HG02852 (cell line): Measurements from ENCODE around the gene IZUMO4.

Experiments
- ATAC-seq: cut with Tn5 transposase; IDR thresholded peaks from one replicate; pipeline ENCODE4 v1.9.1; 2021; ENCODE audit warnings: mild to moderate bottlenecking, moderate library complexity; ENCODE audit not compliant: unreplicated experiment

The IZUMO4 gene

DNA sequence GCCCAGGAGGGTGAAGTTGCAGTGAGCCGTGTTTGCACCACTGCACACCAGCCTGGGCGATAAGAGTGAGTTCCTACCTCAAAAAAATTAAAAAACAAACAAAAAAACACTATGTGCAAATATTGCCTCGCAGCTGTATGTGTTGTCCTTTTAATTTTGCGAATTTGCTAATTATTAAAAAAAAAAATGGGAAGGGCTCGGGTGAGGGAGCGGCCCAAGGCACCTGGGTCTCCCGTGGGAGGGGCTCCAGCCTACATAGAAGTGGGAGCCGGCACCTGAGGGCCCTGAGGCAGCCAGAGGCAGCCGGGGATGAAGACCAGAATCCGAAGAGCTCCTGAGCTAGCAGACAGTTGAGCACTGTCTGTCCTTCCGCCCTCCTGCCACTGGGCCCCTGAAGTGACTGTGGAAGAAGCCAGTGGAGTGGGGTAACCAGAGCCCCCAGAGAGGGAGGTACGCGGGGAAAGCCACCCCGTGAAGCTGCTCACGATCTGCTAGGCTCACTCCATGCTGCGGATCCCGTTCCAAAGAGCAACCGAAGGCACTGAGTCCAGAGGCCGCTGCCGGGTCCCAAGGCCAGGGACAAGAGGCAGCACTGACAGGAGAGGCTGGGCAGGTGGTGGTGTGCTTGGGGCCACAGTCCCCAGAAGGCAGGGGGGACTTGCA, 6.5 kb downstream of the IZUMO4 start:
- ATAC-seq: no peak

DNA sequence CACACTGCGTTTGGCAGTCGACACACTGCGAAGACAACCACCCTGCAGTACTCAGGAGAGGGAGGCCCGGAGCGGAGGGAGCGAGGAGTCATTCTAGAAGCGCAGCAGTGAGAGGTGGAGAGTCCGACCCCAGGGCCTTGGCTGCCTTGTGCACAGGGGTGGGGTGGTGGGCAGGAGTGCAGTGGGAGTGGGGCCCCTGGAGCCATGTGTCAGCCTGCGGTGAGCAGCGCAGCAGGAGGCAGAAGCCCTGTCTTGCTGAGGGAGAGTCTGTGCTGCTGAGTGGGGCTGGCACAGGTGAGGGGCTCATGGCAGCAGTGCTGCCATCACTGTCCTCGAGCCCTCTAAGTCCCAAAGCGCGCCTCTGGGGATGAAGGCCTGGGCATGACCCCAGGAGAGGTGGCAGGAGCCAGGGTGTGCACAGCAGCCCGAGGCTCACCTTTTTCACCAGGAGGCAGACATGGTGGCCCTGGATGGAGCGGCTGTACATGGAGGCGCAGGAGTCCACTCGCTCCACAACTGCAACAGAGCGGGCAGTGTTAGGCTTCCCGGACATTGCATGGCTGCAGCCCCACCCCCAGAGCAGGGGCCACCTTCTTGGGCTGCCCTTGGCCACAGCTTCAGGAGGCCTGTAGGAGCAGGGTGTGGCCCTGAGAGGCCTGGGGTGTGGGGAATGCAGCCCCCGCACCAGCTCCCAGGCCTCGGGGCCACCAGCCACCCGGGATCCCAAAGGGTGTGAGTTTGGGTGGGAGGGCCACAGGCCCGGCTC, 11.7 kb downstream of the IZUMO4 start:
- no peak for ATAC-seq

DNA sequence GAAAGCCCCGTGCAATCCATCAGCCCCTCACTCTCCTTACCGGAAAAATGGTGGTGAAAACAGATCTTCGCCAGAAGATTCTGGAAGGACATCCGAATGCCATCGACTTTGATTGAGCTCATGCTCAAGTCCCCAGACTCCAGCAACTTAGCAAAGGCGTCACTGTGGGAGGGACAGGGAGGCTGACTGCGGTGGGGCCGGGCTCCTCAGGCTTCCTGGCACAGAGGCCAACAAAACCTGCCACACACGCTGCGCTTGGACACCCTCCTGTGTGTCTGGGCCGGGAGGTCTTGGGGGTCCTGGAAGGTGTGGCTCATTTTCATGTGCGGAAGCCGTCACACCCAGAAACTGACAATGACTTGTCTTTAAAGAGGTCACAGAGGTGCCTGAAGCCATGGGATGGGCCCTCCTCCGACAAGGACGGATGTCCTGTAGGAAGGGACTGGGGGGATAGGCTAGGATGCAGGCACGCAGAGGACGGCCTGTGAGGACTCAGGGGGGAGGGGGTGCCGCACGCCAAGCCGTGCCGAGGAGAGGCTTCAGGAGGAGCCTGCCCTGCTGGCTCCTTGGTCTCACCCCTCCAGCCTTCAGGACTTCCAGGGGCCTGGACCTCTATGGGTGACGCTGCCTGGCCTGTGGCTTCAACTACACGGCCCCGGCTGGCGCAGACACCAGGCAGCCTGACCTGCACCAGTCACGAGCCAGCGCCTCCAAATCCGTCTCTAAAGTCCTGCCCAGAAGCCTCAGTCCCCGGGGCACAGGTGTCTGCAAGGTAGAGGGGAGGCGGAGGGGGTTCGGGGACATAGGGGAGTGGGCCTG, 12.5 kb downstream of the IZUMO4 start:
- ATAC-seq: no peak

DNA sequence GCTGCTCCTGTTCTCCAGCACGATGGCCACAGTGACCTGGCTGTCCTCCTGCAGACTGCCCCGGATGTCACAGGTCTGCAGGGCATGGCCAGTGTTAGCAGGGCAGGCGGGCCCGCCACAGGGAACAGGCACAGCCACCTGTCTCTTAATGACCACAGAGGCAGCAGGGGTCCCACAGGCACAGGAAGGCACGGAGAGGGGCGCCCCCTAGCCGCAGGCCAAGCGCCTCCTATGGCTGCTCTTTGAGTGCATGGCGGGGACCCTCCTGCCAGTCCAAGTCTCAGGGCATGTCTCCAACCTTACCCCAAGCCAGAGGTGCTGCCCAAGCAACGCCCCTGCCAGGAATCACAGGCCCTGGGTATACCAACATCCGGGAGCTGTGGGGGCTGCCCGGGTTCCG, 14.1 kb downstream of the IZUMO4 start:
- no peak for ATAC-seq

DNA sequence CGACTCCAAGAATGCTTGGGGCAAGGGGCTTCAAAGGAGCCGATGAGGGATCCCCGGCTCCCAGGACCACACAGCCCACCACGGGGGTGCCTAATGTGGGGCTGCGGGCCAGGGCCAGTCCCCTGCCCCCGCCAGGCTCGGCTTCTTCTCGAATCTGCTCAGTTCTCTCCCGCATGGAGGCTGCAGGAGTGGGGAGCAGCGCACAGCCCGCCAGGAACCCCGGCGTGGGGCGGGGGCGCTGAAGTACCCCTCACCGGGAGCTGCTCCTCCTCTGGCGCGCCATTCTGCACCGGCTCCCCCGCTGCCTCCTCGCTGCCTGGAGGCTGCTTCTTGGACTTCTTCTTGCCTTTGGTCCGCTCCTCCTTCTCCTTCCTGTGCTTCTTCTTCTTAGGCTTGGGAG, 14.7 kb downstream of the IZUMO4 start:
- ATAC-seq: no peak

DNA sequence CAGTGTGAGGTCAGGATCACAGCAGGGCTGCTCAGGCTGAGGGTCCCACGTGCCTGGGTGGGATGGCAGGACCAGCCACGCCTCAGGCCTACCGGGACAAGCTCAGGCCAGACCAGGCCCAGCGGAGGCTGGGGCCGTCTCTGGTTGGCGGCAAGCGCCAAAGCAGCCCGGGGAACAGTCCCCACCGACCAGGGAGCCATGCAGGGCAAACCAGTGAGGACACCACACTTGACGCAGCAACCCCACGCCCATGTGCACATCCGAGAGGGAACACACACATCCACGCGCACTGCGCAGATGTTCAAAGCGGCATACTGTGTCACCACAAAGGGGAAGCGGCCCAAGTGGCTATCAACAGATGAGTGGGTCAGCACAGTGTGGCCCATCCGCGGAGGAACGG, 15.2 kb downstream of the IZUMO4 start:
- ATAC-seq: no peak

DNA sequence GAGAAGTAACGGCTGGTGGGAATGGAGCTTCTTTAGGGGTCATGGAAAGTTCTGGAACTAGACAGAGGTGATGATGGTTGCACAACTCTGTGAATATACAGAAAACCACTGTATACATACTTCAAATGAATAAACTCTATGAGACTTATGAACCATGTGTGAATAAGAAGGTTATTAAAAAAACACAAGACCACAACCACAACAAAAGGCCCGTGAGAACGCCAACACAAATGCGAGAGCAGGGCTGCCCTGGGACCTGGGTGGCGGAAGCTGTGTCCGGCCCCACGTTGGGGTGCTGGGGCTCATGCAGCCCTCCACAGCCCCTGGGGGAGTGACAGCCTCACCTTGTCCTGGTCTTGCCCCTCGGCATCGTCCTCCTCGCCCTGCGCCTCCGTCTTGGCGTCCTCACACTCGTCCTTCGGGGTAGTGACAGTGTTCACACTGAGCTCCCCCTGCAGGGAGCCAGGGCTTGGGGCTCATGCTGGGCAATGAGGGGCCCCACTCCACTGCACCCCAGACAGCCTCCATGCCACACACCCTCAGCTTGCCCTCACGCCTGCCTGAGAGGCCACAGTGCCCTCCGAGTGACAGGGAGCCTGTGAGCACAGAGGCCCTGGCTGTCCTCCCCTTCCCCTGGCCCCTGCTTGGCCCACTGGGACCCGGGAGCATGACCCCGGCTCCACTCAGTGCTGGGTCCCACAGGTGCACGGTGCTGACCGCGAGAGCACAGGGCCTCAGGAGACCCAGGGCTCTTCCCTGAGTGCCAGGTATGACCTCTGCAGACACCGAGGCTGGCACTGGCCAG, 16.0 kb downstream of the IZUMO4 start:
- ATAC-seq: no peak

DNA sequence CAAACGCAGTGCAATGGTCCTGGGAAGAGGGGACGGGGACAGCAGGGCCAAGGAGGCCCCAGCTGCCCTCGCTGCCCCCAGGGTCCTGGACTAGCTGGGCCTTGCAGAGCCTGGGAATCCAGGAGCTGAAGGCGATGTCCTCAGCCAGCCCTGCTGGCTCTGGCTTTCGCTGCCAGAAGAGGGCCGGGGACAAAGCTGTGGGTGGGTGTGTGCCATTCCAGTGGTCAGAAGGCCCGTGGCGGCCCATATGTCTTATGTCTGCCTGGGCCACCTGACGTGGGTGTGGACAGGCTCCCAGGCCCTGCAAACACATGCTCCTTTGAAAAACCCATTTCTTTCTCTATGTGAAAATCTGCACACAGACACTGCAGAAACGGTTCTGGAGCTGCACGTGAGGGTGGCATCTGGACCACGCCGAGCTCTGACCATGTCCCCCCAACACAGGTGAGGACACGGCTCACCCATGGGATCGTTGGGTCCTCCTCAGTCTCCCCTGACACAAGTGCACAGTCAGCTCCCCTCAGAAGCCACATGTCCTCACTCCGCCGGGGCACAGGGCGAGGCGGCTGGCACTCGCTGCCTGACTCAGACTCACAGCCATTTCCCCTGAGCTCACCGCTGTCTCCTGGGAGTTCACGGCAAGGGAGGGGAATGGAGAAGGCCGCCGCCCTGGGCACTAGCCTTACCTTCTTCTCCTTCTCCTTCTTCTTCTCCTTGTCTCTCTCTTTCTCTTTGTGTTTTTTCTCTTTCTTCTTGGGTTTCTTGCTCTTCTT, 16.9 kb downstream of the IZUMO4 start:
- no peak for ATAC-seq

DNA sequence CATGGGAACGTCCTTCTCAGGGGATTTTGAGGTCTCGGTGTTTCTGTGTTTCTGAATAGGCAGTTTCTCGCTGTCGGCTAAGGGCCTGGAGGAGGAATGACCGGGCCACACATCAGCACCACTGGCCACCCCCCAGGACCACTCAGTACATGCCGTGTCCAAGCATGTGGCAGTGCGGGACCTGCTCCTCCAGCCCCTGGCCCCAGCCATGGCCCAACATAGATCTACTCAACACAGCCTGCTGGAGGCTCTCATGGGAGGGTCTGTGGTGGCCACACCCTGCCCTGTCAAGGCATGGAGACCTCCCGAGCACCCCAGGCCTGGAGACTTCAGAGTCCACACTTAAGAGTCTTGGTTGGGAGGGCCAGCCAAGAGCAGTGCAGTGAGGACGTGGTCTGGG, 17.5 kb downstream of the IZUMO4 start:
- no peak for ATAC-seq

DNA sequence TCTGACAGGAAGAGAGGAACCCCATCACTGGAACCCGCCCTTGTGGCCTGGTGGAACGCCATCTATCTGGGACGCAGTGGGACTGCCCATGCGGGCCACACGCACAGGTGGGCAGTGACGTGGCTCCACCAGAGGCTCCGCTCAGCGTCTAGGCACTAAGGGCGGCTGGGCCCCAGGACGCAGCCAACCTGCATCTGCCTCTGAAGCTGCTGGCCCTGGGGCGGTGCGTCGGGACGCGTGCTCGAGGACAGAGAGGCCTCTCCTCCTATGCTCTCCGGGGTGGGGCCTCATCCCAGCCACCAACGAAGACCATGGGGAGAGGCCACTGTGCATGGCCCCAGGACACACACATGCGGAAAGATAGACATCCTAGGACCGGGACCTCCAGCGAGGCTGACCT, 18.1 kb downstream of the IZUMO4 start:
- ATAC-seq: no peak

DNA sequence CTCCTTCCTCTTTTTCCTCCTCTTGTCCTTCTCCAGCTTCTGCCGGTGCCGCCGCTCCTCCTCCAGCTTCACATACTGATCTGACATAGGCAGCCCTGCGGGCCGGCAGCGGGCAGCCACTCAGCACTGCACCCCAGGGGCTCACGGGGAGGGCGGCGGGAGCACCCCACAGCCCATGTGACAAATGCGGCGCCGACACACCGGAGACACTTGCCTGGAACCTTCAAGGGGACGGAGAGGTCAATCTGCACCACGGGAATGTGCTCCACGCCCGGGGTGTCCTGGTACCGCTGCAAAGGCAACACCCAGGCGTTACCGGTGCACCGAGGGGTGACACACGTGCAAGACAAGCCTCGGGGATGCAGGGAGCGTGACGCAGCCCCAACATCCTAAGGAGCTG, 18.6 kb downstream of the IZUMO4 start:
- ATAC-seq: no peak

DNA sequence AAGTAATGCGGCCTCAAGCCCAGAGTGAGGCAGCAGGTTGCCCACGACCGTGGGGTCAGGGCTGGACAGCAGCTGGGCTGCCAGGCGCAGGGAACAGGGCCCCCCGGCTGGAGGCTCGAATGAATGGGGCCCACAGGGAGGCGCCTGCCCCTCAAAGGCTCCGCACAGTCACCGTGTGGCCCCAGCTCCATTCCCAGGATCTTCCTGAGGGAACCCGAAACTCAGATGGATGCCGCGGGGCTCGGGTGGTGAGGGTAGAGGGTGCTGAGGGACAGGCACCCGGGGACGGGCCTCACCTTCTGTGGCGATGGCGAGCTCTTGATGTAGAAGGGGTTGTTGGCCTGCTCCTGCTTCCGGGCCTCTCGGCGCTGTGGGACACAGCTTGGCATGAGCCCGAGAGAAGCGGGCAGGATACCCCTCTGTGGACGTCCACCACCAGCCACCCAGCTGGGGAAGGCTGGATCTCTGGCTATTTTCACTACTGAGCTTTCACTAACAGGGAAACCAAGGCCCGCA, 19.3 kb downstream of the IZUMO4 start:
- no peak for ATAC-seq

DNA sequence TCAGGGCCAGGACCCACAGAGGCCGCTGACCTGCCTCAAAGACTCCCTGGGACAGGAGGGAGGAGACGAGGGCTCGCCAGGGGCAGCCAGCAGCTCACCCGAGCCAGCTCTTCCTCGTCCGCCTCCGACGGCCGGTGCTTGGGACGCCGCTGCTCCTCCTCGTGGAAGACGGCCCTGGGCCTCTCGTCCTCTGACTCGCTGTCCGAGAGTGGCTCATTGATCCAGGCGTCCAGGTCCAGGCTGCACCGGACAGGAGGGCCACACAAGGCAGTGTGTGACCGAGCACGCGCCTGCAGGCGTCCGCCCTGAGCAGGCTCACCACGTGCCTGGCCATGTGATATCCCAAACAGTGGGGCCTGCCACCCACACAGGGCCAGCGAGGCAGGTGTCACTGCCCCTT, 19.8 kb downstream of the IZUMO4 start:
- no peak for ATAC-seq

DNA sequence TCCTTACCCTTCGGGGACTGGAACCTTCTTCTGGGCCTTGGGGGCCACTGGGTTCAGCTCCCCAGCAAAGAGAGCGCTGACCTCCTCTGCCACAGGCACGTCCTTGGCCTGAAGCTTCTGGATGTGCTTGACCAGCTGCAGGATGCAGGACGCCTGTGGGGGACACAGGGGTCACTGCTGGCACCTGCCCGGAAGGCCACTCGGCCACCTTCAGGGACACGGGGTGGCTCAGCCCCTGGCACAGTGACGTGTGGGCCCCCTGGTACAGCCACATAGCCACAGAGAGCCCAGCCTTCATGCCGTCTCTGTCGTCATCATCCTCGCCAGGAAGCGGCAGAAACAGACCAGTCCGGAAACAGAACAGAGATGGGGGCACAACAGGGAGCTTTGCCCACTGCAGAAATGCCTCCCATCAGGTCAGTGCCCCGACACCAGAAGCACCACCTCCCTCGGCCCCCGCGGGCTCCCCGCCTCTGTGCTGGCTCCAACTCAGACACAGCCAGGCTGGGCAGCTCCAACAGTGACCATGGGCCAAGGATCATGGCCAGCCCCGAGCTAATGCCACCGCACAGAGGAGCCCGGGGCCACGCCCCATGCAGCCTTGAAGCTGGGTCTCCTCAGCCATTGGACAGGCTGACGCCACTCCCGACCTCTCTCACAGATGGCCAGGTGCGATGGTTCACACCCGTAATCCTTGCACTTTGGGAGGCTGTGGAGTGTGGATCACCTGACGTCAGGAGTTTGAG, 20.7 kb downstream of the IZUMO4 start:
- ATAC-seq: no peak

DNA sequence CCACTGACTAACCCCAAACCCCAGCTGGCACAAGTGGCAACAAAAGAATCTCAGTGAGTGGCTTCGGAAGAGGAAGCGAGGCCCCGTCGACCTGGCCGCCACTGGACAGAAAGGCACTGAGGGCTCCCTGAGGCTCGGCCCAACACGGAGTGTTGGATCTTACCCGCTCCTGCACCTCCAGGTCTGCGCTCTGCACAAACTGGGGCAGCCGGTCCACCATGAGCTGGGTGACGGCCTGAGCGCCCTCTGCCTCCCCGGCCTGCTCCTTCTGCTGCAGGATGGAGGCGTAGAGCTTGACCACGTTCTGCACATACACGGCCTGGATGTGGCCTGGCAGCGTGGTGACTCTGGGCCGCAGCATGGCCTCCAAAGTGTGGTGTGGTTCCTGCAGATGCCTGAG, 21.7 kb downstream of the IZUMO4 start:
- no peak for ATAC-seq

DNA sequence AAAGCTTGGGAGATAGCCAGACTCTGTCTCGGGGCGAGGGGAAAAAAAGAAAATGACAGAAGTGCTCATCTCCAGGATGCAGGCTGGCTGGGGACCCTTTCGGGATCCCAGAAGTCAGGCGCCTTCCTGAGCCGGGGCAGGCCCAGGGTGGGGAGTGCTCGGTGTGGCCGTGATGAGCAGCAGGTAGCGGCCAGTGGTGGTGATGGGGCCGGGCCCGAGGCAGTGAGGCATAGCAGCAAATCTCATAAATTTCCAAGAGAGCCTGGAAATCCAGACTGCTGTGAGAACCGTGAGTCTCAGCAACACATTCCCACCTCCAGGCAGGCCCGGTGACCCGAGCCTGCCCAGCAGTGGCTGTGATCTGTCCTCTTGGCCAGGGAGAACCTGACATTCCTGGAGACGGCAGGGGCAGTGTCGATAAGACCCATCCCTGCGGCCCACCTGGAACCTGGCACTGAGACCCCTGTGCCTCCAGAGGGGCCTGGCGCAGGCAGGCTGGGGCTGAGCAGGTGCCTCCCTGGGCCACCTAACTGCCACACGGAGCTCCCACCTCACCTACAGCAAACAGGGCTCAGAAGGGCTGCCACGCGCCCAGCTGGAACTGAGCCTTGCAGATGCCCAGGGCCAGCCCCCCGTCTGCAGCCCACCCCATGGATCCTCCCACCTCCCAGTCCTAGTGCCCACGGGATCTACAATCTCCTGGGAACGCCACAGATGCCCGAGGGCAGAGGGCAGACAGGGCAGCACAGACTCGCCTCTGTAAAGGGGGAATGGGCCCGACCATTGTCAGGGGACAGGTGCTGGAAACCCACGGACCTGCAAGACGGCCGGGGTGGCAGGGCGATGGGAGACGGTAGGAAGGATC, 23.4 kb downstream of the IZUMO4 start:
- no peak for ATAC-seq

DNA sequence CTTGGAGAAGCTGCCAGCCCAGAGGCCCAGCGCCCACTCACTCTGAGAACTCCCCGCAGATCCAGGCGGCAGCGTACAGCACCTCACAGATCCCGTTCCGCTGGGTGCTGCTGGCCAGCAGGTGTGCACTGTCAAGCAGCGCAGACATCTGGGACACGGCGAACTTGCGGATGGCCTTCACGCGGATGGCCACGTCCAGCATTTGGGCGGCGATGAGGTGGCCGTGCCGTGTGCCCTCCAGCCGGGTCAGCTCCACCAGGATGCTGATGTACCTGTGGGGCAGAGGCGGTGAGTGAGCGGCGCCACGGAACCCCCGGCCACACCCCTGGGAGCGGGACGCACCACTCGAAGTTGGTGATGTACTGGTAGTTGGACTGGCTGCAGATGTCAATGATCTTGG, 24.1 kb downstream of the IZUMO4 start:
- no peak for ATAC-seq

DNA sequence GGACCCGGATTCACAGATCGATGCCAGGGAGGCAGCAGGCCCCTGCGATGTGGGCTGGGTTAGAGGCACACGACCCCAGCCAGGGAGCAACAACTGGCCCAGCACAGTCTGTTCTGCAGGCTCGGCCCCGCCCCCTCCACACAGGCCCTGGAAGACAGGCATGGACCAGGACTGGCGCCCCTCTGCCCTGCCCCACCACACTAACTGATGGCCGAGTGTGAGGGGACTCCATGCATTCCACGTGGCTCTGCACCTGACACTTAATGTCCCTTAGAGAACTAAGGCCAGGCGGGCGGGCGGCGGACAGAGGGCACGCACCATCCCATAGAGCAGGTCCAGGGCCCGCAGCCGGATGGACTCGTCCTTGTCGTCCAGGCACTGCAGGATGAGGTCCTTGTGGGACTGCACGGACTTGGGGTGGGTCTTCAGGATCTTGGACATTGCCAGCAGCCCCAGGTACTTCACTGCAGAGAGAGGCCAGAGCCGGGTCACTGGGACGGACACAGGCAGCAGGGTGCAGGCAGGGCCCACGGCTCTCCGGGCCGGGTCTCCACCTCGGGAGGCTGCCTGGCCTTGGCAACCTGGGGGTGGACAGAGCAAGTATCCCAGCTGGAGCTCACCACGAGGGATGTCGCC, 24.8 kb downstream of the IZUMO4 start:
- ATAC-seq: no peak
